OCI-LY7 (cell line): ENCODE data around the gene ZNF136.

ENCODE experiments used
- CTCF ChIP-seq: fragments of 200-600 bp; sonication (generic); conservative IDR thresholded peaks from 2 replicates; pipeline ENCODE4 v1.5.1; 2014; ENCODE audit warnings: mild to moderate bottlenecking, antibody characterized with exemption, low read length, moderate library complexity, mixed read lengths
- EZH2phosphoT487 ChIP-seq: fragments of 200-600 bp; sonication (generic); IDR thresholded peaks from 2 replicates; pipeline ENCODE4 v1.6.1; 2018; ENCODE audit warnings: low read depth, borderline replicate concordance, mild to moderate bottlenecking, mixed run types, antibody characterized with exemption, low read length, moderate library complexity, mixed read lengths

GRCh38 chr19:12113121-12113520 lies 49.8 kb upstream of the ZNF136 start:
- TF ChIP-seq CTCF: no peak
- no peak for TF ChIP-seq EZH2phosphoT487
